ENCODE results near the gene UPK1B.
A peak's percentile ranks its signal among the peaks of the same experiment; 100 is the strongest.
"Not testable (repeated sequence)": the region's sequence is repeated elsewhere in the genome, so short reads cannot be mapped to it uniquely, and the experiment has no call there.

UPK1B gene

DNA sequence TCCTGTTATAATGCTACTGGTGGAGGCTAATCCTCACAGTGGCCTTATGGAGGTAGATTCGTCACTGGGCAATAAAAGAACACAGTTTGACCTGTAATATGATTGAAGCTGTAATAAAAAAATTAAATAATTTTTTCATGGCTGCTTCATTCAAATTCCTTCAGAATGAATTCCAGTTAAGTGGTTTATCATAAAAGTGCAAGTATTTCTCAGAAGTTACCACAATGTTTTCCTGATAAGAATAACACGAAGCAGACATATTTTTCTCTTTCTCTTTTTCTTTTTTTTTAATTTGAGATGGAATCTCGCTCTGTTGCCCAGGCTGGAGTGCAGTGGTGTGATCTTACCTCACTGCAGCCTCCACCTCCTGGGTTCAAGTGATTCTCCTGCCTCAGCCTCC is 51.7 kb downstream of the UPK1B start:
- no peak for DNase-seq (ENCODE audit: low spot score)

DNA sequence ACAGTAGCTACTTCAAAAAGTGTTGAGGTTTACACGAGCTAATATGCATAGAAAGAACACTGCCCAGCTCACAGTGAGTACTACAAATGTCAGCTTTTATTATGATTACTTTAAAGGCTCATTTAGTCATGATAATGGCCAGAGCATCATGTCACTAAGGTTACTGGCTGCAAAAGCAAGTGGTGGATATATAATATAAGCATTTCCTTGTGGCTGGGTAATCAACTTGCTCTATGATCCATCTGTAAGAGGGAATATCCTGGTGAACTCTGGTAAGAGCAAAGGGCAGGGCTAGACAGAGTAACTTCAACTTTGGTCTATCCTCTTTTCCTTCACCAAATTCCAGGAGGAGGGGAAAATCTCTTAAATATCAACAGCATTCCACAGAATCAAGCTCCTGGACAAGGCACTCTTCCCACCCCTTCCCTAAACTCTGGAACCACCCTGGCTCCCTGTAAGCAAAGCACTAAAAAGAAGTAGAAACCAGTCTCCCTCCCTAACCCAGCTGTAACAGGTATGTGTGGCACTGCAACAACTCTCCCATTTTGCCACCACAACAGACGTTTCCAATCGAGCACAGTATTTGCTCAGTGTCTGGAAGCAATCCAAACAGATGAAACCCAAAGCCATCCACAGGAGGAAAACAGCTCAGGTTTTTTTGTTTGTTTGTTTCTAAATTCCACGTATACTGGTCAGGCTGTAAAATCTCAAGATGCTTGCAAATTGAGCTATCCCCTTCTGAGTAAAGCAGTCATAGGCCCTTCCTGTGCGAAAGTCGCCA is 53.9 kb downstream of the UPK1B start:
- no peak for DNase-seq (ENCODE audit: low spot score)

DNA sequence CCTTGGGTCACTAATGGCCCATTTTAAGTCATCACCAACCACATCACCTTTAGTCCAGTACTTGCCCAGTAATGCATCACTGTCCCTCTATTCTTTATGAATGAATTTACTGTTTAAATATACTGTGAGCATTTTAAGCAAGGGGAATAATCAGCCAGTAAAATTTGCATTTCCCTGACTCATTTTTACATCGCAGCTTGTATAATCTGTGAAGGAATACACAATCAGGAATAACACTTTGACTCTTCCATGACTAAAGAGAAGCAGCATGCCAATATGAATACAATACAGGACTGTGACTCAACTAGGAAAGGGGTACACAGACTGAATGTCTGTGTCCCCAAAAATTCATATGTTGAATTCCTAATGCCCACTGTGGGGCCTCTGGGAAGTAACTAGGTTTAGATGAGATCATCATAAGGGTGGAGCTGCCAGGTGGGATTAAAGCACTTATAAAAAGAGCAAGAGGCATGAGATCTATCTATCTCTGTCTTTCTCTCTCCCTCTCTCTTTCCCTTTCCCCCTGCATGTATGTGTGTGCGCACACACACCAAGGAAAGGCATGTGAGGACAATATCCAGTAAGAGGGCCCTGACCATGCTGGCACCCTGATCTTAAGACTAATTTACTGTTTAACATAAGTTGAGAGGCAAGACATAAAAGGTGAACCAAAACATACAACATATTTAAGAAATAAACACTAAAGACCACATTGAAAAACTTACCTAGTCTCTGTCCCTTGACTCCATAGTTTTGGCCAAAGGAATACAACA is 55.2 kb downstream of the UPK1B start:
- DNase-seq (ENCODE audit: low spot score), result no peak

DNA sequence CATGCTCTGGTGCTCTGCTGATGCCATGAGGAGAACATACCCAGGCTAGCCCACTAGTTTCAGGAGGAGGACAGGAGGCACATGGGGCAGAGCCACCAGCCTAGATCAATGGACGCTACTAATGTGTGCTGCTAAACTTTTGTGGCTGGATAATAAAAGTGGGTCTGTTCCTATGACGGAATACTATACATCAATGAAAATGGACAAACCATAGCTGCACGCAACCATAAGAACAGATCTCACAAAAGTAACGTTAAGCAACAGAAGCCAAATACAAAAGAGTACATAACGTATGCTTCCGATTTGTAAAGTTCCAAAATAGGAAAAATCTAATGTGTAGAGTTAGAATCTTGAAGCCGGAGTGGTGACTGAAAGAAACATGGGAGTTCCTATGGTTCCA is 55.8 kb downstream of the UPK1B start:
- no peak for DNase-seq (ENCODE audit: low spot score)

DNA sequence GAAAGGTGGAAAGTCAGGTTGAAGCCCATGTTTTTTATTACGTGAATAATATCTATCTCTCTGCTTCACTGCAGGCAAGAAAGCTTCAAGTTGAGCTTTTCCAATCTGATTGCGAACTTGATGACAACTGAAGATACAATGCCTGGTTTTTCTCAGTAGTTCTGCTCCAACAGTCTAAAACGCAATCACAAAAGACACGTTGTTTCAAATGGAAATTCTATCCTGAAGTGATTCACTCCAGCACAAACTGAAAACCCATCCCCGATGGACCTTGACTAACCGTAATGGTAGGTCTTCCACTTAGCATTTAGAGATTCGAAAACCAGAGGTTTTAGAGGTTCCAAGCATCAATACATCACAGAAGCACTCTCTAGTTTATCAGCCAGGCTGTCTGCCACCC is 56.7 kb downstream of the UPK1B start:
- peak; percentile 70 for DNase-seq (ENCODE audit: low spot score)

DNA sequence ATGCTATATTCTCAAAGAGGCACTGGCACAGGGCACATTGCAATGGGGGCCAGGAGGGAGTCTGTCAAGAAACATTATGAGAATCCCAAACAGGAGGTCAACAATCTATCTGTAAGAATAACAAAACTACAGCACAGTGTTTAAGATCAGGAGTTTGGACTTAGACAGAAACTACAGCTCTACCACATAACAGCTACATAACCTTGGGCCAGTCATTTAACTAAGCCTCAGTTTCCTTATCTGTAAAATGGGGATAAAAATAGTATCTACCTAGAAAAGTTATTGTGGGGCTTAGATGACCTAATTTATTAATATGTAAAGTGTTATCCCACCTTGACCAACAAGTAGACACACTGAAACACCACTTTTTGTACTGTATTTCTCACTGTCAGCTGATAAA is 57.3 kb downstream of the UPK1B start:
- DNase-seq (ENCODE audit: low spot score), result no peak

DNA sequence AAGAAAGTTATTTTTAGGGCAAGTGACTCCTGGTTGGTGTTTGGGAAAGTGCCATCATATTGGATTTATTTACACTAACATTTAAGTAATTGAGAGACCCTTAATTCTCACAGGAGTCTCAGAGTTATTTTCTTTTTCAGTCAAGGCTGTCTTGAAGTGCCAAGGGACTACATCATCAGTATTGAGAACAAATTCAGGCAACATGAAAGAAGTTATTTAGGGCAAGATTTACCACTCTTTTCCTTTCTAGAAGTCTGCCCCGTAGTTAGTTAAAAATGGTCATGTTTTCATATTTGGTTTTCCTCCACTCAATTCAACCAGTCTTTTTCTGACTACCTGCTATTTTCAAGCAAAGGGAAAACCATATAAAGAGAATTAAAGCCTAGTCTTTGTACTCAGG is 61.2 kb downstream of the UPK1B start:
- no peak for DNase-seq (ENCODE audit: low spot score)

DNA sequence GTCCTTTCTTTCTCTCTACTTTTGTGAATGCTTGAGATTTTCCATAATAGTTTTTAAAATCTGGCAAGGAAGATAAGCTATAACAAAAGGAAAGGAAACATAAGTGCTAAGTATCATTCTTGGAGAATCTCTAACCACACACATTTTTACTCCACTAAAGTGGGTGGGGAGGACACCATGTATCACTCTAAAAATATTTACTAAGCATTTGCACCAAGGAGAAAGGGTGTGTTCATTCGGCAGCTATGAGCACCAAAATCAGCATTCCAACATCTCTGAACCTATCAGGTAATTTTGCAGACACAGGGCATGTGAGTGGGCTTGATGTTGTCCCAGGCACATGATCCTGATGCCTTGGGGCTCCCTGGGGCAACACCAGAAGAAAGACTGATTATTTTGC is 61.8 kb downstream of the UPK1B start:
- no peak for DNase-seq (ENCODE audit: low spot score)

DNA sequence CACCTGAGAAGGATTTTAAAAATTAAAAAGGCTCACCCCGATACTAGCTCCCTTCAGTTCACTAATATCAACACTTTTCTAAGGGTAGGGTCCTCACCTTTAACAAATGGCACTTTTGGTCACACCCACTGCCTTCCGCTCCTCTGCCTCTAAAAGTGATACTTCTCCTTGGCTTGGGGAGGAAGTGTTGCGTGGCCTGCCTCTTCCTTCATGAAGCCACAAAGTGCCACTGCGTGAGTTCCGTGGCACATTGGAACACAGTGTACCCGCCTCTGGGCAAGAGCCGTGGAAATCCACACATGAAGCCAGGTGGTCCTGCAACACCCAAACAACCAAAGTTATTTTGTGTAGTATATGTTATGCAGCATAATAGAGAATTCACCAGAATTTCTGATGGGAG is 63.4 kb downstream of the UPK1B start:
- DNase-seq (ENCODE audit: low spot score), result no peak

DNA sequence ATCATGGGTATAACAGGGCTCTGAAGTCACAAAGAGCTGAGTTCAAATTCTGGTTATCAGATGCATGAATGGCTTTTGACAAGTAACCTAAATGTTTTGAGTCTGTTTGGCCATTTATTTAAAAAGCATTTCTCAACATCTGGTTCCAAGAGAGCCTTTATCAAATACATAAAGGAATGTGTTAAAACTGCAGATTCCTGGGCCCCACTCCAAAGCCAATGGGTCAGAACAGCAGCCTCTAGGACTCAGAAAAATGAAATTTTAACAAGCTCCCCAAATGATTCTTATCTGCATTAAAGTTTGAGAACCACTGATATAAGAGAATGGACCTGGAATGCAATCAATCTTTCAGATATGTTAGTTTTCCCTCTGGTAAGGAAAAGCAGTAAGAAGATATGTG is 63.9 kb downstream of the UPK1B start:
- DNase-seq (ENCODE audit: low spot score), result no peak

DNA sequence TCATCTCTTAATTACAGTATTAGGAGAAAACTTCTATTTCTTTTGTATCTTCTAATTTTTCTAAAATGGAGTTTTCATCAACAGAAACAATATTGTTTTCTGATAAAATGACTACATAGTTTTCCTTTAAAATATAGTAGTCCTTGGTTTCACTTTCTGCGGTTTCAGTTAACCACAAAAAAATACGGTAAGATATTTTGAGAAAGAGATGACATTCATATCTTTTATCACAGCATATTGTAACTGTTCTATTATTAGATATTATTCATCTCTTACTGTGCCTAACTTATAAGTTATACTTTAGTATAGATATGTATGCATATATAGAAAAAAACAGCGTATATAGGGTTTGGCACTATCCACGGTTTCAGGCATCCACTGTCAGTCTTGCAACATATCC is 65.0 kb downstream of the UPK1B start:
- DNase-seq (ENCODE audit: low spot score), result no peak

DNA sequence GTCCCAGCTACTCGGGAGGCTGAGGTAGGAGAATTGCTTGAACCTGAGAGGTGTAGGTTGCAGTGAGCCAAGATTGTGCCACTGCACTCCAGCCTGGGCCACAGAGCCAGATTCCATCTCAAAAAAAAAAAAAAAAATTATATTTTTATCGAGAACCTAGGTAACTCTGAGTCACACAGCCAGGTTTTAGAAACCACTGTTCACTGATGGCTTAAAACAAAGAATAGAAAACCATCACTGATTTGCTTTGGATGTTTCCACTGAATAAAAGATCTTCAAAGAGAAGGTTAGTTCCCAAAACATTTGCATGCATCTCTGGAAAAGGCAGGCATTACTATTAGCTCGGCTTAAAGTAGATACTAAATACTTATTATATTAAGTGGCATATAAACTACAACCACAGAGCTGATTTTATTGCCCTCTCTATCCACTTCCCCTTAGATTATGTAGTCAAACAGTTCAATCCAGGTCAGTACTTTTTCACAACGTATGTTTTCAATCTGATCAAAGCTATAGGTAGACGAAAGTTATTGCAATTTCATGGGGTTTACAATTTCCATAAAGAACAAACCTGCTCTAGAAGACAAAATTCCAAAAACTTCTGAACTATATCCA is 65.9 kb downstream of the UPK1B start:
- DNase-seq (ENCODE audit: low spot score), result peak; percentile 15

DNA sequence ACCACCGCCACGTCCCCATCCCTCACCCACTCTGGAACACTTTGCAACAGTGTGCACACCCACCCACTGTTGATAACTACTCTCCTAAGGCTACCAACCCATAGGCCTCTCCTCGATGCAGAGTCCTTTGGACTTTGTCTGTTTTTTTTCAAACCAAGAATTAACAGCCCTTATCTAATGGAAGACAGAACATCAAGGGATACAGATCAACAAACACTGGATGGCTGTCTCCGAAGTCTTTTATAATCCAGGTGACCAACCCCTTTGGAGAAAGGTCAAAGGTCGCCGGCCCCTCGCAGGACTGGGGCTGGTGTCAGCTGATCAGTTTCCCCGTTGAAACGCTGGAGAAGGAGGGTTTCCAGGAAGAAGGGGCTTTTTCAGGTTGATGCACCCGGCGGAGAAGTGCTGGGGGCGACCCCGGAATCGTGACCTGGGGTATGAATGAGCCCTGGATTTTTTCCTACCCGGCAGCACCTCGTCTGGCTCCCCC is 66.7 kb downstream of the UPK1B start:
- DNase-seq (ENCODE audit: low spot score), result peak; percentile 39

DNA sequence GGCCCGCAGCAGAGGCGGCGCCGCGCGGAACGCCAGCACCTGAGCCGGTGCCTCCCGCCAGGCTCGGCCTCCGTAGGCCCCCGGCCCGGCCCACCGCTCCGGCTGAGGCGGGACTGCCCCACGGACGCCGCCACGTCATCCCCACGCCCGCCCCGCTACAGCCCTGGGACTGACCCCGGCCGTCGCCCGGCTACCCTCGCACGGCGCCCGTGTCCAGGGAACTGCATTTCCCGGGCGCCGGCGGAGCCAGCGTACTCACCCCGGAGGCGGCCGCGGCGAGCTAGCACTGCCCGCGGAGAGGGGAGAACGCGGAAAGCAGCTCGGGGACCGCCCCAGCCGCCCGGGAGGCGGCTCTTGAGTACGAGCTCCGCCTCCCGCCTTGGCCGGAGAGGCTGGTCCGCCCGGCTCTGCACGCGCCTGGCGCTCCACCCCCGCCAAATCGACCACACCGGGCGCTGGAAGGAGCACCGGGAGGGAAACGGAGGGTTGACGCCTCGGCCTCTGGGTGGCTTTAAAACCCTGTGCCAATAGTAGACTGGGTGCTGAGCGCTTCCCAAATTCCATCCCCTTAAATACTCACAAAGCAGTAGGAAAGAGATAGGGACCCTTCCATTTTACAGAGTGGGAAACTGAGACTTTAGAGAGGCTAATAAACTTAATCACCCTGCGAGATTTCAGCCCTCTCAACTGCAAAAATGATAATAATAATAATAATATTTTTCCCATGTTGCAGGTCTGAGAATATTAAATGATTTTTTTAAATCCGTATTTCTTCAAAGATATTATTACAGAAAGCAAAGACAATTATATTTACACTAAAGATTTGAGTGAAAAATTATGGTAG is 67.4 kb downstream of the UPK1B start, which contains the start of gene B4GALT4:
B4GALT4 (minus strand) TSS at position 288 of the 844 bp plus-strand sequence. CDS start 10,779 bp downstream, outside the sequence.
- peak; percentile 76 for DNase-seq (ENCODE audit: low spot score)

DNA sequence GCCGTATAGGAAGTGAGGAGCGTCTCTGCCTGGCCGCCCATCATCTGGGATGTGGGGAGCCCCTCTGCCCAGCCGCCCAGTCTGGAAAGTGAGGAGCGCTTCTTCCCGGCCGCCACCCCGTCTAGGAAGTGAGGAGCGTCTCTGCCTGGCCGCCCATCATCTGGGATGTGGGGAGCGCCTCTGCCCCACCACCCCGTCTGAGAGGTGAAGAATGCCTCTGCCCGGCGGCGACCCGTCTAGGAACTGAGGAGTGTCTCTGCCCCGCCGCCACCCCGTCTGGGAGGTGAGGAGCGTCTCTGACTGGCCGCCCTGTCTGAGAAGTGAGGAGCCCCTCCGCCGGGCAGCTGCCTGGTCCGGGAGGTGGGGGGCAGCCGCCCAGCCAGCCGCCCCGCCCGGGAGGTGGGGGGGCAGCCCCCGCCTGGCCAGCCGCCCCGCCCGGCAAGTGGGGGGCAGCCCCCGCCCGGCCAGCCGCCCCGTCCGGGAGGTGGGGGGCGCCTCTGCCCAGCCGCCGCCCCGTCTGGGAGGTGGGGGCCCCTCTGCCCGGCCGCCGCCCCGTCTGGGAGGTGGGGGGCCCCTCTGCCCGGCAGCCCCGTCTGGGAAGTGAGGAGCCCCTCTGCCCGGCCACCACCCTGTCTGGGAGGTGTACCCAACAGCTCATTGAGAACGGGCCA is 69.1 kb downstream of the UPK1B start:
- not testable (repeated sequence) for DNase-seq (ENCODE audit: low spot score)

DNA sequence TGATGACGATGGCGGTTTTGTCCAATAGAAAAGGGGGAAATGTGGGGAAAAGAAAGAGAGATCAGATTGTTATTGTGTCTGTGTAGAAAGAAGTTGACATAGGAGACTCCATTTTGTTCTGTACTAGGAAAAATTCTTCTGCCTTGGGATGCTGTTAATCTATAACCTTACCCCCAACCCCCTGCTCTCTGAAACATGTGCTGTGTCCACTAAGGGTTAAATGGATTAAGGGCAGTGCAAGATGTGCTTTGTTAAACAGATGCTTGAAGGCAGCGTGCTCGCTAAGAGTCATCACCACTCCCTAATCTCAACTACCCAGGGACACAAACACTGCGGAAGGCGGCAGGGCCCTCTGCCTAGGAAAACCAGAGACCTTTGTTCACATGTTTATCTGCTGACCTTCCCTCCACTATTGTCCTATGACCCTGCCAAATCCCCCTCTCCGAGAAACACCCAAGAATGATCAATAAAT is 69.7 kb downstream of the UPK1B start:
- DNase-seq (ENCODE audit: low spot score), result not testable (repeated sequence)

DNA sequence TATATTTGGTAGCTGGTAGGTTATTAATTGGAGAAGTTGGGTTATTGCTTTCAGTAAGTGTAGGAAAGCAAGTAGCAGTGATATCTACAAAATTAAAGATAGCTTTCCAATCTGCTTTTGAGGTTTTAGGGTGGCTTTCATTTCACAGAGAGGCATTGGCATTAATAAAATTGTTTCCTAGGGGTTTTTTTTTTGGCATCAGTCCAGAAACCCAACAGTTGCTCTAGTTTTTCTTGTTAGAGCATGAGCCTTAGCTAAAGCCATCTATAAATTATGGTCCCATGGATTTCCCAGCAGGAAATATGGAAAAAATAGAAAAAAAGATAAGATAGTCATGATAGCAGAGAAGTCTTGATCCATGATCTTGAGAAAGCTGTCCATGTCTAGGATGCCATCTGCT is 70.3 kb downstream of the UPK1B start:
- no peak for DNase-seq (ENCODE audit: low spot score)

DNA sequence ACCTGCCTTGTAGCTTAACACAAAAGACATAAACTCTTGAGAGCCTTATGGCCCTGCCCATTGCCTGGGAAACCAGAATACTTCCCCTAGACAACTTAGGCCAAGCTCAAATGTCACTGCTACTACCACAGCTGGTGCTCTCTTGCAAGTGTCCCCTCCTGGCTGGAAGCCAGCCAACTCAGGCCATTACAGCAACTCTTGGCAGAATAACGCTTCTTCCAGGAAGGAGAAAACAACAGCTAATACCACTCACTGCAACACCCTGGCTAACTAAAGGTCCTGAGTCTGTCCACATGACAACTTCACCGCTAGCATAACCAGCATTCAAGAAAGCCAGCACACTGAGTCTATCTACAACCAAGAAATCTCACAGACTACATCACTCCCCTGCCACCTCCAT is 72.4 kb downstream of the UPK1B start:
- DNase-seq (ENCODE audit: low spot score), result no peak

All from pons (tissue), 1 donor.